SK-N-SH treated with all-trans-retinoic acid at 6 μM for 48 hours (cell line): ENCODE results near the gene GPRIN3.

ENCODE experiments used
- ATAC-seq: fragments of 200-7000 bp; cut with Tn5 transposase; 3 replicates; pipeline ENCODE4 v1.9.1; 2020; ENCODE audit warnings: mild to moderate bottlenecking, moderate library complexity
- BACH2 ChIP-seq: fragments of 250-450 bp; sonication (Bioruptor Pico); IDR thresholded peaks from 2 replicates; pipeline ENCODE4 v1.9.0; 2021; ENCODE audit warnings: mild to moderate bottlenecking, borderline replicate concordance
- CSDC2 ChIP-seq: fragments of 250-450 bp; sonication (Bioruptor Pico); IDR thresholded peaks from 2 replicates; pipeline ENCODE4 v1.5.0; 2020; ENCODE audit warnings: mild to moderate bottlenecking, moderate library complexity
- CSRNP3 ChIP-seq: fragments of 250-450 bp; sonication (Bioruptor Pico); IDR thresholded peaks from 2 replicates; pipeline ENCODE4 v1.5.1; 2021; ENCODE audit warnings: mild to moderate bottlenecking, moderate library complexity
- ESRRG ChIP-seq: fragments of 250-450 bp; sonication (Bioruptor Pico); IDR thresholded peaks from 2 replicates; pipeline ENCODE4 v1.6.1; 2021; ENCODE audit warnings: mild to moderate bottlenecking
- GLIS3 ChIP-seq: fragments of 250-450 bp; sonication (Bioruptor Pico); IDR thresholded peaks from 2 replicates; pipeline ENCODE4 v1.5.0; 2020; ENCODE audit warnings: mild to moderate bottlenecking, moderate library complexity
- ISL1 ChIP-seq: fragments of 250-450 bp; sonication (Bioruptor Pico); IDR thresholded peaks from 2 replicates; pipeline ENCODE4 v2.1.2; 2022; ENCODE audit warnings: mild to moderate bottlenecking, moderate library complexity
- OSR1 ChIP-seq: fragments of 250-450 bp; sonication (Bioruptor Pico); IDR thresholded peaks from 2 replicates; pipeline ENCODE4 v1.8.0; 2022; ENCODE audit warnings: moderate library complexity, mild to moderate bottlenecking, inconsistent platforms
- PATZ1 ChIP-seq: fragments of 250-450 bp; sonication (Bioruptor Pico); IDR thresholded peaks from 2 replicates; pipeline ENCODE4 v1.8.0; 2020; ENCODE audit warnings: mild to moderate bottlenecking, moderate library complexity, borderline replicate concordance
- POU6F1 ChIP-seq: fragments of 250-450 bp; sonication (Bioruptor Pico); IDR thresholded peaks from 2 replicates; pipeline ENCODE4 v1.8.0; 2021; ENCODE audit warnings: low read depth, mild to moderate bottlenecking, moderate library complexity, borderline replicate concordance
- PPARA ChIP-seq: fragments of 250-450 bp; sonication (Bioruptor Pico); IDR thresholded peaks from 2 replicates; pipeline ENCODE4 v1.5.0; 2020; ENCODE audit warnings: mild to moderate bottlenecking, borderline replicate concordance
- RARB ChIP-seq: fragments of 250-450 bp; sonication (Bioruptor Pico); IDR thresholded peaks from 2 replicates; pipeline ENCODE4 v1.8.0; 2021; ENCODE audit warnings: mild to moderate bottlenecking, moderate library complexity
- TCF4 ChIP-seq: fragments of 250-450 bp; sonication (Bioruptor Pico); IDR thresholded peaks from 2 replicates; pipeline ENCODE4 v1.8.0; 2021; ENCODE audit warnings: mild to moderate bottlenecking, moderate library complexity, borderline replicate concordance
- TOX ChIP-seq: fragments of 250-450 bp; sonication (Bioruptor Pico); IDR thresholded peaks from 2 replicates; pipeline ENCODE4 v1.8.0; 2021; ENCODE audit warnings: mild to moderate bottlenecking, moderate library complexity, borderline replicate concordance
- TSHZ2 ChIP-seq: fragments of 250-450 bp; sonication (Bioruptor Pico); IDR thresholded peaks from 2 replicates; pipeline ENCODE4 v1.5.0; 2020; ENCODE audit warnings: mild to moderate bottlenecking, moderate library complexity
- ZC3H10 ChIP-seq: fragments of 250-450 bp; sonication (Bioruptor Pico); IDR thresholded peaks from 2 replicates; pipeline ENCODE4 v1.5.1; 2021; ENCODE audit warnings: mild to moderate bottlenecking, moderate library complexity
- ZFP3 ChIP-seq: fragments of 250-450 bp; sonication (Bioruptor Pico); IDR thresholded peaks from 2 replicates; pipeline ENCODE4 v1.5.0; 2020; ENCODE audit warnings: mild to moderate bottlenecking, moderate library complexity
- ZNF565 ChIP-seq: fragments of 450-650 bp; formaldehyde crosslinking; conservative IDR thresholded peaks from 2 replicates; pipeline ENCODE4 v1.5.0; 2020; ENCODE audit warnings: low read depth, mild to moderate bottlenecking, moderate library complexity
- ZNF70 ChIP-seq: fragments of 450-650 bp; formaldehyde crosslinking; IDR thresholded peaks from 2 replicates; pipeline ENCODE4 v1.5.0; 2020; ENCODE audit warnings: mild to moderate bottlenecking, moderate library complexity
- ZNF8 ChIP-seq: fragments of 450-650 bp; formaldehyde crosslinking; IDR thresholded peaks from 2 replicates; pipeline ENCODE4 v1.5.0; 2020; ENCODE audit warnings: mild to moderate bottlenecking, moderate library complexity

The GPRIN3 gene

GRCh38 chr4:89259301-89260028 is 48.1 kb downstream of the GPRIN3 start:
- no peak for ATAC-seq
- TF ChIP-seq ZNF8: no peak
- TF ChIP-seq ZC3H10: no peak
- no peak for TF ChIP-seq GLIS3 (CRISPR knock-in tag)
- no peak for TF ChIP-seq ISL1 (CRISPR knock-in tag)
- no peak for TF ChIP-seq TCF4 (CRISPR knock-in tag)
- no peak for TF ChIP-seq POU6F1 (CRISPR knock-in tag)
- no peak for TF ChIP-seq ZNF70
- TF ChIP-seq TOX (CRISPR knock-in tag): no peak
- TF ChIP-seq CSDC2 (CRISPR knock-in tag): no peak
- TF ChIP-seq ESRRG (CRISPR knock-in tag): no peak
- TF ChIP-seq BACH2 (CRISPR knock-in tag): no peak
- no peak for TF ChIP-seq PATZ1 (CRISPR knock-in tag)
- TF ChIP-seq PPARA (CRISPR knock-in tag): no peak
- TF ChIP-seq CSRNP3 (CRISPR knock-in tag): no peak
- no peak for TF ChIP-seq ZFP3 (CRISPR knock-in tag)
- no peak for TF ChIP-seq ZNF565 (CRISPR knock-in tag)

GRCh38 chr4:89258506-89258905 is 49.1 kb downstream of the GPRIN3 start:
- no peak for ATAC-seq
- TF ChIP-seq TSHZ2: no peak
- TF ChIP-seq CSDC2 (CRISPR knock-in tag): no peak
- TF ChIP-seq TCF4 (CRISPR knock-in tag): no peak
- TF ChIP-seq PPARA (CRISPR knock-in tag): no peak
- TF ChIP-seq PATZ1 (CRISPR knock-in tag): no peak
- TF ChIP-seq RARB: no peak
- TF ChIP-seq ESRRG (CRISPR knock-in tag): no peak
- TF ChIP-seq OSR1: no peak
- no peak for TF ChIP-seq CSRNP3 (CRISPR knock-in tag)
- TF ChIP-seq, all 23 proteins: peak for 0
